Gastroesophageal sphincter (tissue), 3 donors: ENCODE results near the gene FAAH2.
"Not testable (repeated sequence)": the region's sequence is repeated elsewhere in the genome, so short reads cannot be mapped to it uniquely, and the experiment has no call there.

Experiments
- CTCF ChIP-seq, 4 experiments: fragments of 200-600 bp in 2 of 4; fragments of 450-650 bp in 2 of 4; sonication (generic) in 1 of 4; IDR thresholded peaks; one replicate each; pipeline ENCODE4 v1.5.1; 2017 to 2019; ENCODE audit warnings: antibody characterized with exemption in 4 of 4, mild to moderate bottlenecking in 2 of 4, moderate library complexity in 2 of 4
- POLR2AphosphoS5 ChIP-seq: sonication (generic); formaldehyde crosslinking; IDR thresholded peaks from one replicate; pipeline ENCODE4 v1.6.1; 2017; ENCODE audit warnings: antibody characterized with exemption

GRCh38 chrX:57403191-57403590, 116.7 kb downstream of the FAAH2 start:
- TF ChIP-seq CTCF (IDR thresholded peaks at IDR 0.05); POLR2AphosphoS5: not testable (repeated sequence)
